Dendritic cell treated with granulocyte-macrophage colony-stimulating factor and Interleukin-4, amounts not matched to agents 40 ng/mL and 50 ng/mL, for 4 days (primary cell): ENCODE data around the gene CTR9.
"Not testable (repeated sequence)": the region's sequence is repeated elsewhere in the genome, so short reads cannot be mapped to it uniquely, and the experiment has no call there.

Experiments
- H3K27ac Mint-ChIP-seq: one replicate; pipeline ENCODE4 v1.8.0; 2022; ENCODE audit warnings: mild to moderate bottlenecking, mixed read lengths
- H3K27me3 Mint-ChIP-seq: one replicate; pipeline ENCODE4 v1.8.0; 2022; ENCODE audit warnings: mild to moderate bottlenecking, mixed read lengths
- H3K36me3 Mint-ChIP-seq: one replicate; pipeline ENCODE4 v1.8.0; 2022; ENCODE audit warnings: low read depth, mixed read lengths
- H3K4me1 Mint-ChIP-seq: one replicate; pipeline ENCODE4 v1.8.0; 2022; ENCODE audit warnings: low read depth, mixed read lengths
- H3K4me3 Mint-ChIP-seq: one replicate; pipeline ENCODE4 v1.8.0; 2022; ENCODE audit warnings: mild to moderate bottlenecking, moderate library complexity, mixed read lengths
- H3K9me3 Mint-ChIP-seq: one replicate; pipeline ENCODE4 v1.8.0; 2022; ENCODE audit warnings: mixed read lengths
- intact Hi-C: fragments of 100-400 bp; cut with micrococcal nuclease; formaldehyde crosslinking; loops from one replicate; pipeline ENCODE4 v1.15.0; 2022

Gene CTR9

DNA sequence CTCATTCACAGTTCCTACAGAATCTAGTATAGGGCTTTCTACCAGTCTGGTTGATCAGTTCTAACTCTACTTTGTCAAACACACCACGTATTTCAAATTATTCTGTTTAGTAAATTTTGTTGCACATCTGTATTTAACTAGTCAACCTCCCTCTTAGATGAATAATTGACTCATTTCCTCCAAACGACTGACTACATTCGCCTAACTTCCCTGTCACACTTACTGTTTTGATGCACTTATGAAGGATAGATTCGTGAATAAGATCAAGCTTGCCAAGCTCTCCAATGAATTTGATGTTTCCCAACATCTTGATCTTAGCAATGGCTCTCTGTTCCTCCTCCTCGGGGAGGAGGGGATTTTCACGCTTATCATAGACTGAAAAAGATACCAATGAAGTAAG is 52.6 kb downstream of the CTR9 start:
- Mint-ChIP-seq H3K27me3 (no peaks in the 10 kb centered on the region), H3K4me1 (peaks cover 59% of the 10 kb centered on the region), H3K36me3 (peaks cover 100% of the 10 kb centered on the region), H3K27ac (no peak overlapping the region), H3K4me3 (no peak overlapping the region), H3K9me3 (no peaks in the 10 kb centered on the region)
- intact Hi-C loops: loop anchor here (10.0 kb wide), 1 partner anchor 49 kb away; the partner anchor contains the start of gene CTR9

DNA sequence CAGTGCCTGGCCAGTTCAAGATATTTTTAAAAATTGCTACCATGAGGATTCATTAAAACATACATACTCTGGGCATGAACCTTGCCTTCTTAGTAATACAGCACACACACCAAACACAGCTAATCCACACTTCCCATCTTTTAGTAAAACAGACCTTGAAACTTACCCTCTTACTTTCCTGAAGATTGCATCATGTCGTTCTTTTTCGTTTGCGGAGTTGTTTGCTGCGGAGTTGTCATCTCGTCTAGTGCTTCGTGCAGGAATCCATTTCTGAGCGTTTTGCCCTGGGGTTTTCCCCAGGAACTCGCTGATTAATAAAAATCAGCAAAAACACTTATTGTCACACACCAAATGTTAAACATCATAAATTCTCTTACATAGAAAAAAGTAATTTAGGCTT is 54.7 kb downstream of the CTR9 start:
- H3K27me3 Mint-ChIP-seq: no peaks in the 10 kb centered on the region
- no peaks in the 10 kb centered on the region for H3K9me3 Mint-ChIP-seq
- peaks cover 81% of the 10 kb centered on the region for H3K36me3 Mint-ChIP-seq
- H3K4me3 Mint-ChIP-seq: no peak overlapping the region
- intact Hi-C loops: loop anchor here (10.0 kb wide), 1 partner anchor 51 kb away; the partner anchor contains the start of gene CTR9
- no peak overlapping the region for H3K27ac Mint-ChIP-seq
- H3K4me1 Mint-ChIP-seq: peaks cover 57% of the 10 kb centered on the region

GRCh38 chr11:10806206-10806605 is 55.2 kb downstream of the CTR9 start:
- Mint-ChIP-seq H3K4me1 (peaks cover 56% of the 10 kb centered on the region), H3K27ac (no peak overlapping the region), H3K36me3 (peaks cover 76% of the 10 kb centered on the region), H3K27me3 (no peaks in the 10 kb centered on the region), H3K9me3 (no peaks in the 10 kb centered on the region), H3K4me3 (peak overlapping the region; percentile 92)
- intact Hi-C loops: loop anchor here (10.0 kb wide), 1 partner anchor 51 kb away; the partner anchor contains the start of gene CTR9

GRCh38 chr11:10807493-10808234 is 56.6 kb downstream of the CTR9 start:
- peaks cover 45% of the 10 kb centered on the region for H3K4me1 Mint-ChIP-seq
- H3K4me3 Mint-ChIP-seq: peak overlapping the region; percentile 92
- intact Hi-C loops: loop anchor here (2.0 to 10.0 kb wide), 2 partner anchors 51 to 53 kb away; partner anchors contain the start of genes CTR9 and ZBED5
- peak overlapping the region; percentile 99 for H3K27ac Mint-ChIP-seq
- H3K36me3 Mint-ChIP-seq: peaks cover 62% of the 10 kb centered on the region
- no peaks in the 10 kb centered on the region for H3K27me3 Mint-ChIP-seq
- no peaks in the 10 kb centered on the region for H3K9me3 Mint-ChIP-seq

- Mint-ChIP-seq H3K27ac (peak overlapping the region; percentile 99), H3K9me3 (no peaks in the 10 kb centered on the region), H3K27me3 (peaks cover 3% of the 10 kb centered on the region), H3K4me1 (peaks cover 43% of the 10 kb centered on the region), H3K4me3 (peak overlapping the region; percentile 92), H3K36me3 (peaks cover 56% of the 10 kb centered on the region)
- intact Hi-C loops: loop anchor here (2.0 to 10.0 kb wide), 2 partner anchors 51 to 53 kb away; partner anchors contain the start of genes CTR9 and ZBED5
Observed at GRCh38 chr11:10808235-10808552, 57.1 kb downstream of the CTR9 start.

GRCh38 chr11:10808553-10809372 is 57.7 kb downstream of the CTR9 start, which contains the start of gene EIF4G2:
EIF4G2 (minus strand) TSS chr11:10808926.
- peaks cover 3% of the 10 kb centered on the region for H3K27me3 Mint-ChIP-seq
- H3K4me1 Mint-ChIP-seq: peaks cover 38% of the 10 kb centered on the region
- intact Hi-C loops: loop anchor here (2.0 to 10.0 kb wide), 2 partner anchors 50 to 54 kb away; partner anchors contain the start of genes CTR9 and ZBED5
- H3K9me3 Mint-ChIP-seq: no peaks in the 10 kb centered on the region
- H3K36me3 Mint-ChIP-seq: peaks cover 51% of the 10 kb centered on the region
- peak within 1 kb of the TSS; percentile 99 for H3K27ac Mint-ChIP-seq
- peak within 1 kb of the TSS; percentile 92 for H3K4me3 Mint-ChIP-seq

DNA sequence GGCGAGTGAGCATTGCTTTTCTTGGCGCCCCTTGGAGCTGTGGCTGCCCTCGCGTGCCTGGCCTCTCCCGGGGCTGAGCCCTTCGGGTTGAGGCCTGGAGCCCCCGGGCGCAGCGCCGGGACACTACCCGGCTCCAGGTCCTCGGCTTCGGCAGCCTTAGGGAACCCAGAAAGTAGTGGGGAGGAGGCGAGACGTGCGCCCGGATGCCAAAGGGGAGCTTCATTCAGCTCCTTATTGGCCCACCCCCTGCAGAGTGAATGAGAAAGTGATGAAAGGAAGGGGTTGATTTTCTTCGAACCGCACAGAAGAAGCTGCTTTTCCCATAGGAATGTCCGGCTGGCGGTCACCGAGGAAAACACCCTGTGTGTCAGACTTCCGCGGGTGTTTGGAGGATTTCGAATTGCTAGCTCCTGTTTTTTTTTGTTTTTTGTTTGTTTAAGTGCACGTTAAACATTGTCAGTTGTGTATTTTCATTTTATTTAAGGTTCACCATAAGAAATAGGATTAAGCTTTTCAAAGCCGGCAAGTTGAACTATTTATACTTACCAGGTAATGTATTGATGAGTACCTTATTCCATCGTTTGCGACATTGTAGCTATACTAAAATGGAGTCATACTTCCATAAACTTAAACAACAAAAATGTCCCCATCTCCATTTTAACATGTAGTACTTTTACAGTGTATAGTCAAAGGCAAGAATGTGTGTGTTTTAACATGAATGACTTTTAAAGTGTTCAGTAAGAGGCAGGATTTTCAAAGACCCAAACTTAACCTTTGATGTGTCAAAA is 58.5 kb downstream of the CTR9 start:
- H3K36me3 Mint-ChIP-seq: peaks cover 43% of the 10 kb centered on the region
- peaks cover 30% of the 10 kb centered on the region for H3K4me1 Mint-ChIP-seq
- H3K27ac Mint-ChIP-seq: peak overlapping the region; percentile 99
- no peaks in the 10 kb centered on the region for H3K9me3 Mint-ChIP-seq
- peak overlapping the region; percentile 92 for H3K4me3 Mint-ChIP-seq
- peaks cover 3% of the 10 kb centered on the region for H3K27me3 Mint-ChIP-seq
- intact Hi-C loops: loop anchor here (2.0 to 10.0 kb wide), 3 partner anchors 49 to 123 kb away; partner anchors contain the start of genes CTR9 and ZBED5

GRCh38 chr11:10813945-10814344 is 62.9 kb downstream of the CTR9 start:
- Mint-ChIP-seq H3K27ac (no peak overlapping the region), H3K4me1 (peaks cover 10% of the 10 kb centered on the region), H3K27me3 (peaks cover 5% of the 10 kb centered on the region), H3K4me3 (no peak overlapping the region), H3K9me3 (no peaks in the 10 kb centered on the region), H3K36me3 (no peaks in the 10 kb centered on the region)
- intact Hi-C loops: loop anchor here (5.0 kb wide), 1 partner anchor 118 kb away; no protein-coding TSS in a partner anchor

DNA sequence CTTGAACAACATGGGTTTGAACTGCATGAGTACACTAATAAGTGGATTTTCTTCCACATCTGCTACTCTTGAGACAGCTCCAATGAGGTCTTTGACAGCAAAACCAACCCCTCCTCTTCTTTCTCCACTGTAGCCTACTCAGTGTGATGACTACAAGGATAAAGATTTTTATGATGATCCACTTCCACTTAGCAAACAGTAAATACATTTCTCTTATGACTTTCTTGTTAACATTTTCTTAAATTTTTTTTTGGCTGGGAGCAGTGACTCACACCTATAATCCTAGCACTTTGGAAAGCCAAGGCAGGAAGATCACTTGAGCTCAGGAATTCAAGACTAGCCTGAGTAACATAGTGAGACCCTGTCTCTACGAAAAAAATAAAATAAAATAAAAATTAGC is 67.5 kb downstream of the CTR9 start:
- Mint-ChIP-seq H3K27ac (no peak overlapping the region), H3K4me3 (no peak overlapping the region), H3K4me1 (peaks cover 6% of the 10 kb centered on the region), H3K9me3 (no peaks in the 10 kb centered on the region), H3K36me3 (no peaks in the 10 kb centered on the region), H3K27me3 (peaks cover 1% of the 10 kb centered on the region)
- intact Hi-C loops: no loop called here

- H3K4me1 Mint-ChIP-seq: peaks cover 16% of the 10 kb centered on the region
- H3K27me3 Mint-ChIP-seq, H3K27ac Mint-ChIP-seq, intact Hi-C loops, H3K9me3 Mint-ChIP-seq, H3K36me3 Mint-ChIP-seq, H3K4me3 Mint-ChIP-seq: not testable (repeated sequence)
Observed at GRCh38 chr11:10822491-10822890, 71.4 kb downstream of the CTR9 start.

GRCh38 chr11:10823152-10823579 is 72.1 kb downstream of the CTR9 start:
- peaks cover 3% of the 10 kb centered on the region for H3K27me3 Mint-ChIP-seq
- intact Hi-C loops: no loop called here
- no peak overlapping the region for H3K27ac Mint-ChIP-seq
- H3K36me3 Mint-ChIP-seq: no peaks in the 10 kb centered on the region
- peaks cover 16% of the 10 kb centered on the region for H3K4me1 Mint-ChIP-seq
- no peak overlapping the region for H3K4me3 Mint-ChIP-seq
- H3K9me3 Mint-ChIP-seq: no peaks in the 10 kb centered on the region

- peaks cover 16% of the 10 kb centered on the region for H3K4me1 Mint-ChIP-seq
- H3K4me3 Mint-ChIP-seq: no peak overlapping the region
- peaks cover 3% of the 10 kb centered on the region for H3K27me3 Mint-ChIP-seq
- intact Hi-C loops: no loop called here
- no peak overlapping the region for H3K27ac Mint-ChIP-seq
- H3K9me3 Mint-ChIP-seq: no peaks in the 10 kb centered on the region
- no peaks in the 10 kb centered on the region for H3K36me3 Mint-ChIP-seq
Observed at GRCh38 chr11:10824888-10825287, 73.8 kb downstream of the CTR9 start.

- intact Hi-C loops: no loop called here
- Mint-ChIP-seq H3K27ac (no peak overlapping the region), H3K4me3 (no peak overlapping the region), H3K4me1 (peaks cover 10% of the 10 kb centered on the region), H3K27me3 (peaks cover 3% of the 10 kb centered on the region), H3K9me3 (no peaks in the 10 kb centered on the region), H3K36me3 (no peaks in the 10 kb centered on the region)
Observed at GRCh38 chr11:10828402-10828801, 77.4 kb downstream of the CTR9 start.
